BJ (cell line): ENCODE results near the gene GABRA5. TPM values are rescaled to one million over a fixed set of nuclear protein-coding genes. Genes with fewer than 3 reads are reported as not detected.

ENCODE experiments used
- CTCF ChIA-PET: fragments of 350-600 bp; formaldehyde crosslinking; extraction: SDS; loops from one replicate; lab custom pipeline; 2021; ENCODE audit warnings: antibody characterized with exemption, inconsistent platforms; lab: Yijun Ruan, JAX
- POLR2A ChIA-PET: fragments of 300-600 bp; sonication (Branson Sonifier 250); formaldehyde crosslinking; extraction: SDS; loops from one replicate; lab custom pipeline; 2021; ENCODE audit warnings: antibody characterized with exemption; lab: Charles Lee
- DNase-seq: peaks from one replicate; pipeline ENCODE4 v3.0.0-alpha.2; 2011; ENCODE audit warnings: low read depth
- H3K27me3 ChIP-seq: 2 replicates; pipeline ENCODE4 v1.6.0; 2011; ENCODE audit warnings: low read length; ENCODE audit not compliant: control insufficient read depth, insufficient read depth
- H3K36me3 ChIP-seq: 2 replicates; pipeline ENCODE4 v1.5.1; 2011; ENCODE audit warnings: low read length; ENCODE audit not compliant: control insufficient read depth, insufficient read depth
- H3K4me3 ChIP-seq: 2 replicates; pipeline ENCODE4 v1.5.1; 2011; ENCODE audit warnings: low read depth, mild to moderate bottlenecking, control low read depth, low read length
- CTCF ChIP-seq: IDR thresholded peaks from 2 replicates; pipeline ENCODE4 v1.5.1; 2011; ENCODE audit warnings: low read depth, mild to moderate bottlenecking, control low read depth, inconsistent platforms, low read length, moderate library complexity; ENCODE audit not compliant: insufficient read depth
- polyA plus RNA-seq: library from polyadenylated mRNA; depleted of rRNA; stranded (reverse); fragments of >200 nt; gene quantifications from 2 replicates; pipeline ENCODE4 v1.2.3, GENCODE V29; 2011

The GABRA5 gene
- polyA plus RNA-seq, 1 experiment = 0.40 TPM

DNA sequence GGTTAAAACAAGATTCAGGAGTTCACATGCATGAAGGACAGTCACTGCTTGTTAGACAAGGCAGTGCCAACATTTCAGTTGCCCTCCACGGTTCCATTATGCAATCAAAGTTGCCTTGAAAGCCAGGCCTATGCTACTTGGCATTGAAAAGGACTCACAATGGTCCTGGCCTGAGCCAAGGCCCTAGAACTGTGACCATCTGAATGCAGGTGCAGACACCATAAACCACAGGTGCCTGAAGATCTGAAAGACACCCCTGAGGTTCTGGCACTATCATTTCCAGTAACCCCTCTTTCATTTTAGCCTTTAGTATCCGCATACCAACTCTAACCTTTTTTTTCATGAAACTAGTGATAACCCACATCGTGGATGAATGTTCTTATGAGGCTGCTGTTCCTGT lies 2.8 kb downstream of the GABRA5 start:
- no peak for DNase-seq
- CTCF ChIA-PET = interaction anchor here (0.8 kb wide), 1 partner anchor 22 kb away, joined by 3 read pairs; no protein-coding TSS in a partner anchor
- H3K36me3 ChIP-seq = no peaks in the 10 kb centered on the region
- H3K4me3 ChIP-seq = no peak overlapping the region
- H3K27me3 ChIP-seq = peaks cover 5% of the 10 kb centered on the region
- no peak for TF ChIP-seq CTCF
- POLR2A ChIA-PET = no interaction called here

DNA sequence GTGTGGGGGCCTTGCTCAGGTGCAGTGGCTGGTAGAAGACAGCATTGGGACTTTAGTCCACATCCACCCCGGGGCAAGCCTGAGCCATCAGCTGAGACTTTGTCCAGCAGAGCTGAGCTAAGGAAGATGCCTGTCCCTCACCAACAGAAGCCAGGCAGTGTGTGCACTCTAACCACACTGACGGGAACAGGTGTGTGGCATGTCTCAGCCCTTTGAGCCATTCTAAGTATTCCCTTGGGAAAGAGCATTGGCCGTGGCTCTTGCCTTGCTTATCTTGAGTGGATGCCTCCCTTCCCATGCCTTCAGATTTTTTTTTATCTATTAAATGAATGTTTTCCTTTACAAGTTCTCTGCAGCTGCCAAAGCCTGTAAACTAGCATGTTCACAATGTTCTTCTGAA lies 3.5 kb downstream of the GABRA5 start:
- Histone ChIP-seq H3K4me3 (no peak overlapping the region), H3K36me3 (no peaks in the 10 kb centered on the region), H3K27me3 (peaks cover 5% of the 10 kb centered on the region)
- ChIA-PET POLR2A (no interaction called here), CTCF (no interaction called here)
- no peak for DNase-seq
- no peak for TF ChIP-seq CTCF

DNA sequence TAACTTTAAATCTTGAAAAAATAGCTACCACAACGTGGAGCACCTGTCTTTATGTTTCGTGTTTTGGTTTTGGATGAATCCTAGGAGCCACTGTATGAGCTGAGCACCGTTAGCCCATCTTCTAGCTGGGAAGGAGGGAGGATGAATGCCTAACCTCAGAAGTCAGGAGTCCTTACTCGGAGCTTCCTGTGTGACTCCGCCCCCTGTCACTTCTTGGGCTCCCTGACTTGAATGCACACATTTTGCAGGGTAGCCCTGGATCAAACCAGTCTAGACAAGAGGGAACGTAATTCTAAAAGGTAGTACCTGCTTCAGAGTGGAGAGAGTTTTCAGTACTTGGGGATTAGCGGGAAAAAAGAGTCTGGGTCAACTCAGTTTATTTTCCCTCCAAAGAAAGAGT lies 5.3 kb downstream of the GABRA5 start:
- ChIA-PET POLR2A (no interaction called here), CTCF (no interaction called here)

DNA sequence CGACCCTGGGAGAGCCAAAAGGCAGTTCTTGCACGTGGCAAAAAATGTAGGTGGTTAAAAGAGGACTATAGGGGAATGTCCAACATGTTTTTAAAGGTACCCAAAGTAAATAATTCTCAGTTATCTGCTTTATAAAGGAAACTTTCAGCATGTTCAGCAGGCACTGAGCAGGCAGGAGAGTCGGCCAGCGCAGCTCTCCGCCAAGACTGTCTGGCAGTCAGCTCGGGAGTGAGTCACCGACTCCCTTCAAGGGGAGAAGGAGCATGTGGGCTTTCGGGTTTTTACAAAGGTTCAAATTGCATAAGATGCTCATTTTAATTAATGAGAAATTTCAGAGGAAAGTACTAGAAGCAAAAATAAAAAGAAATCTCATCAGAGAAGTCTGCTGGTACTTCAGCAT lies 7.0 kb downstream of the GABRA5 start:
- no peak for TF ChIP-seq CTCF
- Histone ChIP-seq H3K4me3 (no peak overlapping the region), H3K27me3 (no peaks in the 10 kb centered on the region), H3K36me3 (no peaks in the 10 kb centered on the region)
- CTCF ChIA-PET = no interaction called here
- no peak for DNase-seq
- POLR2A ChIA-PET = no interaction called here

More for the DNA sequence above, 5.3 kb downstream of the GABRA5 start:
- TF ChIP-seq CTCF = no peak
- peaks cover 5% of the 10 kb centered on the region for H3K27me3 ChIP-seq
- DNase-seq = no peak
- no peak overlapping the region for H3K4me3 ChIP-seq
- no peaks in the 10 kb centered on the region for H3K36me3 ChIP-seq

- POLR2A ChIA-PET = no interaction called here
- H3K27me3 ChIP-seq = no peaks in the 10 kb centered on the region
- no peaks in the 10 kb centered on the region for H3K36me3 ChIP-seq
- no peak for DNase-seq
- no peak overlapping the region for H3K4me3 ChIP-seq
- CTCF ChIA-PET = no interaction called here
- no peak for TF ChIP-seq CTCF
Measured at GRCh38 chr15:26874774-26875475, 8.1 kb downstream of the GABRA5 start.
